Fibroblast of peridontal ligament (primary cell): Measurements from ENCODE around the gene FKBP1A.

Experiments used
- DNase-seq: peaks from one replicate; pipeline ENCODE4 v3.0.0-alpha.2; 2010; ENCODE audit errors: extremely low read depth

FKBP1A gene

DNA sequence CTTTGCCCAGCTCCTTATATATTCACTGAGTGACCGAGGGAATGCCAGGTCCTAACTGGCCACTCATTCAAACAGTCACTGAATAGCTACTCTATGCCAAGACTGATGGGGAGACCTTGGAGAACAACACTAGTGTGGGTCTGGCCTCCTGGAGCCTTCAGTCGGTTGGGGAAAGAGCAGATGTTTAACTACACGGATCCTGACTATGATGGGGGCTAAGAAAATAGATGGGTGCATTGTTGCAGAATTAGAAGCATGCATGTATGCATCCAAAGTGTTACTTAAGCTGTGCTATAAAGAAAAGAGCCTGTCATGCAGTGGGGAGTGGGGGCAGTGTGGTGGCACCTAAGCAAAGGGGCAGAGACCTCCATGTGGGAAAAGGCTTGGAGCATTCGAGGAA is 6.5 kb downstream of the FKBP1A start:
- no peak for DNase-seq

DNA sequence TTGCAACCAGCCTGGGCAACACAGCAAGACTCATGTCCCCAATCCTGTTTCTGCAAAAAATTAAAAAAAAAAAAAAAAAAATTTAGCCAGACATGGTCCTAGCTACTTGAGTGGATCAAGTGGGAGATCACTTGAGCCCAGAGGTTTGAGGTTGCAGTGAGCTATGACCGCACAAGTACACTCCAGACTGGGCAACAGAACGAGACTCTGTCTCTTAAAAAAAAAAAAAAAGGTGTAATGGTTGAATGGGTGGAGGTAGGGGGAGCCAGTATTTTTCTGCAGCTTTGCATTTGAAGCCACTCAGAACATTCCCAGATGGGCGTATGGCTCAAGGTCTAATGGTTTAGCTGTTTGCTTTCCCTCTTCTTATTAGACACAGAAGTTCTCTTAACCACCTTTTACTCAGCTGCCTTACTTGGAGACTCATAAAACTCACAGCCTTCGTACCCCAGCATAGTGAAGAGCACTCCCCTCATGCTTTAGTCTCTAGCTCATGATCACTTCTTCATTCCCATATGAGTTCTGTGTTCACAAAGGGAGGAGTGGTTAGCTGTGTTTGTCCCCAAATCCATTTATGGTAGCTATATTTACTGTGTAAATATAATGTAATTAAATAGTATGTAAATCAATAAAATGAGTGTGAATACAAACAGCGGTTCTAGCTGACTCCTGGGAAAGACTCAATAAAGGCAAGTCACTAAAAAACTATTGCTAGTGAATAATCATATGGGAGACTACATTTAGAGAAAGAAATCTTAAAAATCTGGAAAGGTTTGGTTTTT is 9.0 kb downstream of the FKBP1A start:
- no peak for DNase-seq

DNA sequence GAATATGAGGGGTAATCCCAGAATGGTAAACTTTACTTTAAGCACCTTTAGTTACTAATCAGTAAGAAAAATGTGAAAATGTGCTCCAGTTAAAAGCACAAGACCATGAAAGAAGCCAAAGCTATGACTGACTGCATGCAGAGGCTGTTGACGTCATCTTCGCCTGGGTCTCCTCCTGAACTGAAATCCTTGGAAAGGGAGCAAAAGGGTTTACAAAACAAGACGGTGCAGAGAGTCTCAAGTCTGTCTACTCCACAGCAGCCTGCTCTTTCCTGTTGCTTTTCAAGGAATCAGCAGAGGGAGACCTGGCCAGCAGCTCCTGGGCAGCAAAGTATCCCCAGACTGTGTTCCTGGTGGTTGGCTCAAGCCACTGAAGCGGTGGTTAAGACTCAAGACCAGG is 10.2 kb downstream of the FKBP1A start:
- no peak for DNase-seq

DNA sequence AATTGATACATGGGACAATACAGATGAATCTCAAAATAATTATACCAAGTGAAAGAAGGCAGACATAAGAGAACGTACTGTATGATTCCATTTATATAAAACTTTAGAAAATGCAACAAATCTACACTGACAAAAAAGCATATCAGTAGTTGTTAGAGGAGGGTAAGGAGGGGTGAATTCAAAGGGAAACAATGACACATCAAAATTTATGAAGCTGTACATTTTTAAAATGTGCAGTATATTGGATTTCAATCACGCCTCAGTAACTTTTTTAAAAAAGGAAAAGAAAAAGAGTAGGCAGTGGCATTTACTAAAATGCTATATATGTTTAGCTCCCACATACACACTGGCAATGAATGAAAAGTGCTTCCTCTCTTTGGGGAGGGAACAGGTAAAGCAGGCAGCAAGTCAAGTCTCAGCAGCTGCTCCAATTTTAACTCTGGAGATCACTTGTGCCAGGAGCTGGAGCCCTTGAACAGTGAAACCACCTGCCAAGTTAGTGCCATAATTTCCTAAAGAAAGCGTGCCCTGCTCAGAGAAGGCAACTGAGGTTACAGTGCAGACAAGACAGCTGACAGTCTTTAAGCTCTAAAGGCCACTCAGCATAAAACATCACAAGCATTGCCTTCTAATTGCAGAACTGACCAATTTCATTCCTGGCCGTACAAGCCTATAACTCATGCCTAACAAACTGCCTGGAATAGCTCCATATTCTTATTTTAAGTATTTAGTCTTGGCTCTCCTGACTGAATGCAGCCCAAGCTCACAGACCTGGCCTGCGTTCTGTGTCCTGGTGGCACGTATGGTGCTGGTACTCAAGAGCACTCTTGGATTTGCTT is 10.9 kb downstream of the FKBP1A start:
- DNase-seq = peak; percentile 82

DNA sequence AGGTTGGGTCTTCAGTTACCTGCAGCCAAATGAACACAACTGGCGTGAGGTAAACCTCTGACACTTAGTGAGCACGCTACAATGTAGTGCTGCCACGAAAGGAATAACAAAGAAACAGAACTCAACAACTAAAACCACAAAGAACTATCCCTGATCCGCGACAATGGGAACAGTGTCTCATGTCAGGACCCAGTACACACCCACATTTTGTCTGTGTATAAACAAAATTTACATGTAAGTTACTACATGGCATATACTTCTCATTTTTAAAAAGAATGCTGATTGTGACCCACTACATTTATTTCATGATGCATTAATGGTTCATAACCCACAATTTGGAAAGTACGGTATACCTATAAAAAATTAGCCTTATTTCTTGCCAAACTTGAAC is 14.1 kb downstream of the FKBP1A start:
- DNase-seq = no peak

DNA sequence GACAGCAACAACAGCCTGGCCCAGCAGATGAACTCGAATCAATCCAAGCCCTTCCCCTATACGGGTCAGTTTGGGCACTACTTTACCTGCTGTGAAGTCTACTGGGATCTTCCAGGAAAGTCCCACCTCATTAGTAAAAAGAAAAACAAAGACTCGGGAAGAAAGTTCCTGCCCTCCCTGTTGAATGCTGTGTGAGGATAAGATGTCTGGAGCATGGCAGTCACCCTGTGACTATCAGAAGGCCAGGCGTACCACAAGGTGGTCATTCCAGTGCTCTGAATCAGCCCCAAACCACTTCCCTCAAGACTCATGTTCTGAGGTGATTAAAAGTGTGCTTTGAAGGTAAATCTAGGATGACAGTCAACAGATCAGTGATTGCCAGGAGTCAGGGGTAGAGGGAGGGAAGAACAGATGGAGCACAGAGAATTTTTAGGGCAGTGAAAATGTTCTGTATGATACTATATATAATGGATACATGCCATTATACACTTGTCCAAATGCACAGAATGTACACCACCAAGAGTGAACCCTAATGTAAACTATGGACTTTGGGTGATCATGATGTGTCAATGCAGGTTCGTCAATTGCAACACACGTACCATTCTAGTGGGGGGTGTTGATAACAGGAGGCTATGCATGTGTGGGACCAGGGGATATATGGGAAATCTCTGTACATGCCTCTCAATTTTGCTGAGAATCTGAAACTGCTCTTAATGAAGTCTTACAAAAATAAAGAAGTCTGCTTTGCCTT is 14.7 kb downstream of the FKBP1A start:
- no peak for DNase-seq

DNA sequence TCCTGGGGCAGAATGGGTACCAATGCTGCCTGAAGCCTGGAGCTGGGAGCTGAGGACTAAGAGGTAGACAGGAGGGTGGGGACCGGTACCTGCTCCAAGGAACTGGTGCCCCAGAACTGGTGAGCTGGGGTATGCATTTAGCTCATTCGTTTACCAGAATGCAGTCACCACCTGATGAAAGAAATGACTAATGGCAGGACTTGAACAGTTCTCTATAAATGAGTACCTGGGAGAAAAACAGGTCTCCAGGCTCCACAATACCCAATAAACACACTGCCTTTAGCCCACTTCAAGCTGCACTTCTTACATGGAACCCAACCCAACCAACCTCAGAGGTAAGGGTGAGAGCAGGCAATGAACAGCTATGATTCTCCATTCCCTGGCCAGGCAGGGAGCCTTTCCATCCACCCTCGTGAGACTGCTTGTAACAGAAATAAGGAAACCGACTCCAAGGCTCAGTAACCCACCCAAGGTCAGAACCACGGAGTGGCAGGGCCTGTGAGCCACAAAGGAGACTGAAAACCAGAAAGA is 15.4 kb downstream of the FKBP1A start:
- no peak for DNase-seq

DNA sequence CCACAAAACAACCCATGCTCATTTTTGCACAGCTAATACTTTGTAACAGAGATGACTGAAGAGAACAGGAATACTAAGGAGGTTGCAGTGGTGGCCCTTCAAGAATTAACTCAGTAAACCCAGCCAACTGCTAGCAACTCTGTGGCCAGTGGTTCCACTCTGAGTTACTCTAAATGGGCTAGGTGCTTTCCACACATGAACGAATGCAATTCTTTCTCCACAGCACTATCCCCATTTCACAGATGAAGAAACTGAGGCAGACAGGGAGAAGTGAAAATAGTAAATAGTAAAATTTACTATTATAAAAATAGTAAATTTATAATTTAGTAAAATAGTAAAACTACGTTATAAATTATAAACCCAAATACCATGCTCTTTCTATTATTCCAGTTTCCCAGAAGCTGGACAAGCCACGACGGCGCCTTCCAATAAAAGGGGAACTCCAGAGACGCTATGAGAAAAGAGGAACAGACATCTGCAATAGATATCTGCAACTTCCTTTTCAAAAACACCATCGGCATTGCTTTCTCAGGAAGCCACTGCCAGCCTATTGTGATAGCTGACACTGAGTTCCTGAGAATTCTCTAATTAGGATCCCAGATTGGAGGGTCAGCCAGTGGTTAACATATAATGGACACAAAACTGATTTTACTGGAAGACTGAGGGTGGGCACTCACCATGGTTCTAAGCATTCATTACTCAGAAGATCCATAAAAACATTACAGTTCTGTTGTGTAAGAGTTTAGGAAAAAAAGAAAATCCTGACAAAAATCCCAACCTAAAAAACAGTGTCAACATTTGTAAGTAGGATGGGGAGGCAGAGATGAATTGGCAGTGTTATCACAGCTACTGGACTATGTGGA is 16.2 kb downstream of the FKBP1A start:
- no peak for DNase-seq

DNA sequence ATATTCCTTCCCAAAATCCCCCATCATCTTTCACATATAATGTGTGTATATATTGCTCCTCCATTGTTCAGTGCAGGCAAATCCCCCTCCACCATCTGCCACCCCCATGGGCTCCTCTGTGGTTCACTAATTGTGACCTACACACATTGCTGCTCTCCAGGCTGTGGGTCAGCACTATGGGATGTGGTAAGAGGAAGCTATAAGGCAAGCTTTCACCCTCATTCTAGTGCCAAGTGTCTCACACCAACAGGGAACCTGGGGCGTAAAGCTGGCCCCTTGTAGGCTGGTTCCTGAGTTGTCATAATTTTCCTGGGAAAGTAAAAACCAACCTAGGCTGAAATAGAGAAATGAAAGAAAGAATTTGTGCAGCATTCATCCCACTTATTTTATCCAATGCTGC is 16.8 kb downstream of the FKBP1A start:
- no peak for DNase-seq

DNA sequence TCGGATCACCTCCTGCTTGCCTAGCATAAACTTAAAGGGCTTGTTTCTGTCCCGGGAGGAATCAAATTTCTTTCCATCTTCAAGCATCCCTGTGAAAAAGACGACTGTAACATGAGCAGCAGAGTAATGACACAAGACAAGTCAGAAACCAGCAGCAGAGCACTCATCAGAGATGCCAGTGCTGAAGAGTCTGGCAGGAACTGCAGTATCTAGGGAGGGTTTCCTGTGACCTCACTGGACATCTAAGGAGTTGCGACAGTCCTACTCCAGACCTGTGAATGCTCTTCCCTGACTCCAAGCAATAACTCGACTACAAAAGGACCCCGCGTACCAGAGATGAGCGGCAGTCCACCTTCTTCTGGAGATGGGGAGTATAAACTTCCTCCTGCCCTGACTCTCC is 17.3 kb downstream of the FKBP1A start:
- peak; percentile 83 for DNase-seq

DNA sequence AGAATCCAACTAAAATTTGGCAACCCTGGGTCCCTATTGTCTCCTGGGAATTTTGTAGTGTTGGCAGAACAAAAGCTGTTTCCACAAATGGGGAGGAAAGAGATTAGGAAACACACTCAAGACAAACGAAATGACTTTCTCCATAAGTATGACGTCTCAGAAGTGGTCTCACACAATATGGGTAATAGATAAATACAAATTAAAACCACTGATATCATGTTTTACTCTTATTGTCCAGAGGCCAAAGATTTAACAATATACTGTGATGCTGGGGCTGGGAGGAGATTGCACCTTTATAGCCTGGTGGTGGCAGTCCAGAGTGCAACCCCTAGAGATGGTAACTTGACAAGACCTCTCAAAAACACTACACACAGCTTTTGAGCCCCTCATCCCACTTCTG is 18.6 kb downstream of the FKBP1A start:
- no peak for DNase-seq

DNA sequence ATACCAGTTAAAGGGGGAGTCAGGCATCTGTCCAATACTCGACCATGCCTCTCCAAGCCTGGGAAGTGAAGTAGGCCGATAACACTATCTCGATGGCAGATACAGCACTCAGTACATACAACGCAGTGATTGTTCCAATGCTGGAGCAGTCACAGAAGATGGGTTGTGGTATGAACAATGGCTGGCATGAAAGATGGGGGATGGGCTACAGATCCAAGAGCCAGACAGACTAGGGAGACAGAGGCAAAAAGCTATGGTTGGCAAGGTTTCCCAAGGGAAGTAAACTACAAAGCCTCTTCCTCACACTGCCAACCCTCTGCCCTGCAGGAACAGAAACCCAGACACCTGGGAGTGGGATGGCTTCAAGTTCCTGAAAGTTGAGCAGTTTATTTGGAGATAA is 19.2 kb downstream of the FKBP1A start:
- no peak for DNase-seq

DNA sequence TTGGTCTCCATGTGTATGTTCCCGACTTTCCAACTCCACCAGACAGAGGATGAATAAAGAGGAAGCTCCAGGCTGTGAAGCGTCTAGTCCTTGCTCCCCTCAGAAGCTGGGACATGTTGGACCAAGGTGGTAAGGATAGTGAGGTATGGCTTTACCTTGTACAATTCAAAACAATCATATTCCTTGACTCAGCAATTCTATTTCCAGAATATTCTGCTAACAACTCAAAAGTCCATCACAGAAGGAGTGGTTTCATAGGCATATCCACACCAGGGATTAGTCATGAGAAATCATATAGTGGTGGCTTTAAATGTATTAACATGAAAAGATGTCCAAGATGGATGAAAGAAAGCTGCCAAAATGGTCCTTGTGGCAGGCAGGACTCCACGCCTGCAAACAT is 19.8 kb downstream of the FKBP1A start:
- no peak for DNase-seq

DNA sequence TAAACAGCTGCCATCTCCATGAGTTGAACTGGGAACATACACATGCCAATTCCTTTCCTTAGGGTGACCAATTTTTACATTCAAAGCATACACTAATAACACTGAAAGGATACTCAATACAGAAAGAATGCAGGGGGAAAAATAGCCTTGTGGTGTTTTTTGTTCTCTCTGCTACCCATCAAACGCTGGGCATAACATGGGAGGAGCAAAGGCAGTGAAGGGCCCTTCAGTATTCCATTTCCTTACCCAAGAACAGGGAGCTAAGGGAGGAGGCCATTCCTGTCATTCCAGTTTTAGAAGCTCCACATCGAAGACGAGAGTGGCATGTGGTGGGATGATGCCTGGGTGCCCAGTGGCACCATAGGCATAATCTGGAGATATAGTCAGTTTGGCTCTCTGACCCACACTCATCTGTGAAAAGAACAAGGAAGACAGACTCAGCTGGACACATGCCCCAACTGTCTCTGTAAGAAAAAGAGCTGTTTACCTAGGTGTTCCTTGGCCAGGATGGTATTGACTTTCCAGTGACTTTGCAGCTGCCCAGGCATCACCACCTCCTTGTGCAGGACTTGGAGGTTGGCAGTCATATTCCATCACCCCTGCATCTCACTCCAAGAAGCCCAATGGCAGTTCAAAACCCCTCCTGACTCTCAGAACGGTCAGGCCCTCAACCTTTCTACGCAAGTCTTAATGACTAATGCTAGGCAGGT is 20.9 kb downstream of the FKBP1A start:
- DNase-seq = no peak

DNA sequence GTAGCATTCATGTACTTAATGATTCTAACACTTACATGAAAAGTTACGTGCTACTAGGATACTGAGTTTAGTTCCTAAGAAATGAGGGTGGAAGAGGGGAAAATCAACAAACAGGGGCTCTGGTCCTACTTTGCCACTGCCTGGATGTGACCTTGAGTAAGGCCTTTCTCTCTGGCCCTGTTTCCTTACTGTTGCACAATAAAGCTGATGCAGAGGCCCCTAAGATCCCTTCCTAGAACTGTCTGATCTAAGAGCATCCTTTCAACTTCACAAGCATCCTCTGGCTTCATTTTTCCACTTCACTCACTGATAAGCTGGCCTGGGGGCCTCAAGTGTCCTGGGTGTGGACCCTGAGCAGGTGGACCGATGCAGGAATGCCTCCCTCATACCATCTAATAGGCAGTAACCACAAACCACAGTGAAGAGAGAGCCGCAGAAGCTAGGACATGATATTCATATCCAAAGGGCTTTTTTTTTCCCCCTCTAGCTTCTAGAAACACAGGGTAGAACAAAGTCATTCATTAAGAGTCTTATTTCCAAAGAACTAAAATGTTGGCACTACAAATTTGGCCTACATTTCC is 21.6 kb downstream of the FKBP1A start:
- peak; percentile 24 for DNase-seq

DNA sequence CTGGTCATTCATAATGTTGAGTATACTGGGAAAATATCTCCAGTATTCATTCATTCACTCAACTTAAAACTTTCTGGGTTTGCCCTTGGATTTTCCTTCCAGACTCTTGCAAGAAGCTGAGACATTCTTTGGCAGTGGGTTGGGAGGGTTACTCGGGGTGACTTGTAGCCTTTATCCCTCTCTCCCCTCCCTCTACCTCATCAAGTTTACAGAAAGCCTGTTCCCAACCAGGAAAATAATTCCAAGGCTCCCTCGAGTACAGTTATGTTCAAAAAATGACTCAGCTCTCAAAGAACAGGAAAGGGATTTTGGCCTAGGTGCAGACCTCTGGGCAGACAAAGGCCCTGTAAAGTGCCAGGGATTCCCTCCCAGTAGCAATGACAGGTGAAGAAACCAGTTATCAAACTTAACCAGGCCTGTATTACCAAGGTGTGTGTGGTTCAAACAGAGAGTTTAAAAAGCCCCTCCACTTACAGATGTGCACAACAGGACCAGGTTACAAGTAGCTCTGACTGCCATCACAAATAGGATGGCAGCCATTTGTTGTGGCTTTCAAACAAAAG is 22.2 kb downstream of the FKBP1A start:
- DNase-seq = peak; percentile 88

DNA sequence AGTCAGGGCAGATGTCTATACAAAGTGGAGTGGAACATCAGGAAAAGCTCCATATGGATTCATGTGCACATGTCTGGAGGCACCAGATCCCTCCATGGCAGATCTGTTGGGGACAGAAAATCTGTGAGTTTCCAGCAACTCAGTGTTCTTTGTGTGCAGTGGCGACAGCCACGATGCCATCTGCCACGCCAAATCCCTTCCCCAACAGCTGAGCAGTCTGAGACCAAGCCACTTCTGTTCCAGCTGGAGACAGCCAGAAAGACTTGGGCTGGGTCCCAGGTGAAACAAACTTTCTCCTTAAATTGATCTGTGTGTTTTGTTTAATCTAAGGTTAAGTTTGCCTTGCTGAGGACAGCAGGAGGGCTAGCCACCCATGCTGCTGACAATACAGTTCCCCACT is 22.9 kb downstream of the FKBP1A start:
- DNase-seq = no peak

DNA sequence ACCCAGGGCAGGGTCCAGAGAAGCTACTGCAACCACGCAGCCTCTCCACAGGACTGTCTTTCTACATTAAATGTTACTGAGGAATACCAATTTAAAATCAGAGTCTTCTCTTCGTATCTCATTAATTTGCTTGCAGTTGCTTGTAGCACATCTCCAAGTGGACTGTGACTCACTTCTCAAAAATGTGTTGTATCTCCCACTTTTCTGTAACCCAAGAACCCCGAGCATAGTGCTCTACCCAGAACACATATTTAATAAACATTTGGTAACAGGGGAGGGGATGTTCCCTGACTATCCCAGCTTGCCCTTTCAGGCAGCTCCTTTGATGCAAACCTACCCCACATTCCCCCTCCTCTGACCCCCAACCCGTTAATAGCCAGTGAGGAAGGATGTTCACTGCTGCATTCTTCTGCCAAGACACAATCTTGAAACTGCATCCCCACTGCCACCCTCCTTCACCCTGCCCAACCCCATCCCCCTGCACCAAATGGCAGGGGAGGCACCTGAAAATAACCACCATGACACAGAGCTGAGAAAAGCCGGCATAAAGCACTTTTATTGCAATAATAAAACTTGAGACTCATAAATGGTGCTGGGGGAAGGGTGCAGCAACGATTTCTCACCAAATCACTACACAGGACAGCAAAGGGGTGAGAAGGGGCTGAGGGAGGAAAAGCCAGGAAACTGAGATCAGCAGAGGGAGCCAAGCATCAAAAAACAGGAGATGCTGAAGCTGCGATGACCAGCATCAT is 24.2 kb downstream of the FKBP1A start:
- peak; percentile 48 for DNase-seq

DNA sequence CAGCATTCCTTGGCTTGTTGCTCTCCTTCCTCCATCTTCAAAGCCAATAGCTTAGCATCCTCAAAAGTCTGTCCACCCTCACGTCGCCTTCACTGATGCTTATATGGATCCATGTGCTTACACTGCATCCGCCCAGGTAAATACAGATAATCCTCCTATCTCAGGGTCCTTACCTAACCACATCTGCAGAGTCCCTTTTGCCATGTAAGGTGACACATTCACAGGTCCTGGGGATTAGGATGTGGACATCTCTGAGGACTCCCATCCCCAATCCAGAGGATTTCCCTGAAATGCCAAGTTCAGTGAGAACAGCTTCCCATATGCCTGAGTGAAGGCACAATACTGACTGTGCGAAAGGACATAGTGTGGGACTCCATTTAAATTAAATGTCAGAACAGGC is 25.4 kb downstream of the FKBP1A start:
- no peak for DNase-seq
